Mucosa of descending colon (tissue), 3 donors: ENCODE measurements around the gene RNF115. TPM values are rescaled to one million over a fixed set of nuclear protein-coding genes. Genes with fewer than 3 reads are reported as not detected.

Experiments used
- microRNA-seq: library from miRNA; unstranded; fragments of <30 nt; microRNA quantifications from one replicate; pipeline ENCODE4, GENCODE V29; 2019
- total RNA-seq, 3 donors: library from RNA; stranded (reverse); fragmentation: NEBNext Ultra II Directional in 2 of 3; extraction: Animal tissue kit (Norgen Biotek cat#: 25700) in 2 of 3; gene quantifications; one replicate each; pipeline versions ENCODE4 v1.2.1 to v1.2.4, GENCODE V29; 2021 to 2023
- donor health status: DM: no; HTN: no; CAD: no; lungs with moderate emphysema.
- donor health status: DM: no; HTN: no; CAD: no.
- donor health status: DM: no; HTN: yes; CAD: no.

The RNF115 gene
- total RNA-seq, 3 donors from 2014 or later: 8.3 to 13.6 (median 8.8) TPM

Small RNAs within 50 kb of the gene (microRNA-seq; reads per million reads assigned to microRNA genes)
- gene MIR6736: not detected

Other genes starting within 250 kb of the RNF115 start
- 10 to 100 TPM; 14.4 to 19.4 (median 17.8) TPM for gene GPR89A, start 216.1 kb downstream of the RNF115 start, total RNA-seq
- 1 to 10 TPM in 2 of 3 donors, not detected in 1; 1.1 to 1.2 TPM for gene PDZK1, start 116.7 kb downstream of the RNF115 start, total RNA-seq
- gene CD160, start 104.6 kb downstream of the RNF115 start, total RNA-seq: 1 to 10 TPM; 1.6 to 2.3 (median 1.6) TPM
- gene POLR3C, start 105 bp upstream of the RNF115 start, total RNA-seq: 10 to 100 TPM; 17.5 to 24.0 (median 23.0) TPM
- 1 to 10 TPM; 1.1 to 2.5 (median 1.3) TPM for gene NUDT17, start 21.5 kb upstream of the RNF115 start, total RNA-seq
- gene PIAS3, start 35.0 kb upstream of the RNF115 start, total RNA-seq: 10 to 100 TPM; 11.6 to 26.6 (median 14.8) TPM
- 1 to 10 TPM in 1 of 3 donors, under 1 TPM in 2; 0.26 to 5.6 (median 0.99) TPM for gene ANKRD35, start 61.8 kb upstream of the RNF115 start, total RNA-seq
- 1 to 10 TPM in 1 of 3 donors, under 1 TPM in 2; 0.61 to 2.5 (median 0.87) TPM for gene ITGA10, start 86.0 kb upstream of the RNF115 start, total RNA-seq
- gene PEX11B, start 94.6 kb upstream of the RNF115 start, total RNA-seq: 10 to 100 TPM; 25.5 to 34.8 (median 33.3) TPM
- gene RBM8A, start 103.4 kb upstream of the RNF115 start, total RNA-seq: 10 to 100 TPM; 82.3 to 94.5 (median 93.9) TPM
- gene LIX1L, start 133.9 kb upstream of the RNF115 start, total RNA-seq: 10 to 100 TPM in 2 of 3 donors, 1 to 10 TPM in 1; 3.9 to 34.3 (median 10.2) TPM
- gene ANKRD34A, start 140.5 kb upstream of the RNF115 start, total RNA-seq: under 1 TPM; 0.14 to 0.63 (median 0.41) TPM
- 10 to 100 TPM; 15.7 to 26.8 (median 19.5) TPM for gene POLR3GL, start 140.6 kb upstream of the RNF115 start, total RNA-seq
- 1,000 to 10,000 TPM in 1 of 3 donors, 100 to 1,000 TPM in 2; 683 to 1,682 (median 830) TPM for gene TXNIP, start 172.5 kb upstream of the RNF115 start, total RNA-seq
- not detected for gene HJV, start 197.6 kb upstream of the RNF115 start, total RNA-seq